ENCODE data around the gene ACE. TPM values are rescaled to one million over a fixed set of nuclear protein-coding genes. Genes with fewer than 3 reads are reported as not detected.

ACE gene
- total RNA-seq, 1 experiment from 2014 or later: 5.4 TPM

GRCh38 chr17:63445954-63446752 is 30.7 kb upstream of the ACE start, which contains the start of gene CYB561:
Gene CYB561, minus strand, starts transcription at chr17:63446306. Its CDS starts 8,759 bp downstream, at chr17:63437547.
- Histone ChIP-seq H3T11ph (ENCODE audit: low read length) (no peak within 1 kb of the TSS), H2BK15ac (ENCODE audit: low read depth, low read length) (no peak within 1 kb of the TSS), H2AK5ac (ENCODE audit: insufficient read length, low read length) (no peak within 1 kb of the TSS), H4K5ac (ENCODE audit: insufficient read length, low read depth, low read length) (no peak within 1 kb of the TSS), H3K9ac (ENCODE audit: extremely low read depth, insufficient read length, low read length) (peak within 1 kb of the TSS; percentile 20), H3K27me3 (ENCODE audit: insufficient read depth, low read length) (no peaks in the 10 kb centered on the region; the same call in 1 of the 2 replicates), H3K79me2 (ENCODE audit: insufficient read depth, low read length) (no peaks in the 10 kb centered on the region), H4K20me1 (ENCODE audit: control insufficient read depth, insufficient read depth, insufficient read length) (peaks cover under 1% of the 10 kb centered on the region), H3K9me3 (ENCODE audit: control insufficient read depth, low read depth, low read length) (no peaks in the 10 kb centered on the region), H2BK120ac (ENCODE audit: low read depth, low read length, poor library complexity, severe bottlenecking) (no peak within 1 kb of the TSS), H3K23me2 (ENCODE audit: insufficient read length, low read depth, low read length, poor library complexity, severe bottlenecking) (peaks cover 14% of the 10 kb centered on the region), H2BK5ac (ENCODE audit: insufficient read length, low read length) (no peak within 1 kb of the TSS), H3K79me1 (ENCODE audit: insufficient read depth, low read depth, low read length, poor library complexity, severe bottlenecking) (no peaks in the 10 kb centered on the region), H2BK12ac (ENCODE audit: insufficient read length, low read depth, low read length) (peak within 1 kb of the TSS; percentile 68), H4K91ac (ENCODE audit: insufficient read length, low read depth, low read length) (peak within 1 kb of the TSS; percentile 87), H3K4ac (ENCODE audit: low read depth, low read length) (no peak within 1 kb of the TSS; the same call in 1 of the 2 replicates), H3K4me1 (ENCODE audit: insufficient read depth, low read length) (peaks cover 2% of the 10 kb centered on the region; the same call in 1 of the 2 replicates), H3K56ac (ENCODE audit: insufficient read length, low read depth, low read length) (no peak within 1 kb of the TSS), H3K18ac (ENCODE audit: insufficient read length, low read depth, low read length) (peak within 1 kb of the TSS; percentile 93), H2AFZ (ENCODE audit: low read length) (no peak within 1 kb of the TSS), H3K23ac (ENCODE audit: insufficient read length, low read depth, low read length) (no peak within 1 kb of the TSS), H4K8ac (replicated peaks; ENCODE audit: insufficient read length, low read depth, low read length) (no peak within 1 kb of the TSS), H3K14ac (ENCODE audit: insufficient read depth, low read length) (peak within 1 kb of the TSS; percentile 93), H3K4me2 (ENCODE audit: insufficient read depth, insufficient read length, low read length) (peak within 1 kb of the TSS; percentile 36), H3K27ac (ENCODE audit: insufficient read length, low read depth, low read length) (no peak within 1 kb of the TSS), H2BK20ac (ENCODE audit: low read depth, low read length, poor library complexity, severe bottlenecking) (no peak within 1 kb of the TSS)
- no CpG with 5 or more reads among the region's 99 CpGs for WGBS (ENCODE audit: extremely low coverage, insufficient read length, low lambda C conversion rate)
- H3K27me3 Mint-ChIP-seq (ENCODE audit: low read depth): peaks cover 23% of the 10 kb centered on the region
- 0 out of 7 replicates have a peak, but pooled peaks cover 0 to 4% (median 0%) of the 10 kb centered on the region in 3 experiments for H3K36me3 Mint-ChIP-seq (ENCODE audit: insufficient read depth in 1 of 3, low read depth in 3 of 3)
- peaks cover 22 to 37% of the 10 kb centered on the region in 2 experiments for H3K4me1 Mint-ChIP-seq
- peak within 1 kb of the TSS; percentile 66 to 77 for H3K4me3 Mint-ChIP-seq
- peaks cover 0 to 3% of the 10 kb centered on the region in 2 experiments; a peak in 1 of 5 replicates for H3K9me3 Mint-ChIP-seq
- peak; percentile 80 for TF ChIP-seq CTCF (conservative IDR thresholded peaks at IDR 0.05)
- no peak within 1 kb of the TSS for H3K27ac Mint-ChIP-seq
- DNase-seq: peak; percentile 91

All from H9 (cell line).